Cardiac muscle cell (in vitro differentiated cells and primary cell): Measurements from ENCODE around the gene TTLL8. TPM values are rescaled to one million over a fixed set of nuclear protein-coding genes. Genes with fewer than 3 reads are reported as not detected.

Experiments
- DNase-seq, 2 donors: peaks; one replicate each; pipeline versions ENCODE4 v3.0.0 to v3.0.0-alpha.2; 2010 to 2017; ENCODE audit warnings: low read depth in 1 of 2, low spot score in 1 of 2
- H3K27ac ChIP-seq: fragments of 200-600 bp; sonication (generic); 2 replicates; pipeline ENCODE4 v1.5.1; 2016
- H3K27me3 ChIP-seq: fragments of 200-600 bp; sonication (generic); 2 replicates; pipeline ENCODE4 v1.6.0; 2016; ENCODE audit warnings: control low read depth
- H3K36me3 ChIP-seq: fragments of 200-600 bp; sonication (generic); 2 replicates; pipeline ENCODE4 v1.5.1; 2016; ENCODE audit warnings: control low read depth
- H3K4me1 ChIP-seq: fragments of 200-600 bp; sonication (generic); 2 replicates; pipeline ENCODE4 v1.8.1; 2017; ENCODE audit warnings: low read depth, mild to moderate bottlenecking, mixed run types
- H3K4me3 ChIP-seq: fragments of 200-600 bp; sonication (generic); 2 replicates; pipeline ENCODE4 v1.5.1; 2016; ENCODE audit warnings: mild to moderate bottlenecking
- H3K9me3 ChIP-seq: fragments of 200-600 bp; sonication (generic); 2 replicates; pipeline ENCODE4 v1.5.1; 2017; ENCODE audit warnings: low read depth, mild to moderate bottlenecking, control low read depth
- polyA plus RNA-seq: library from polyadenylated mRNA; unstranded; fragments of >200 nt; fragmentation: Nextera tagmentation; extraction: Ambion mirVana; gene quantifications from 2 replicates; pipeline ENCODE4 v1.2.1, GENCODE V29; 2016
- total RNA-seq: library from RNA; depleted of rRNA; stranded (reverse); fragments of >200 nt; gene quantifications from 2 replicates; pipeline ENCODE4 v1.2.3, GENCODE V29; 2016
- TF ChIP-seq, protein P1 (sequence below): IDR thresholded peaks from 2 replicates; pipeline ENCODE4 v1.5.1; 2012; ENCODE audit warnings: low read depth, mild to moderate bottlenecking, low read length

Gene TTLL8
- total and polyA plus RNA-seq, 2 experiments from 2014 or later: not detected

DNA sequence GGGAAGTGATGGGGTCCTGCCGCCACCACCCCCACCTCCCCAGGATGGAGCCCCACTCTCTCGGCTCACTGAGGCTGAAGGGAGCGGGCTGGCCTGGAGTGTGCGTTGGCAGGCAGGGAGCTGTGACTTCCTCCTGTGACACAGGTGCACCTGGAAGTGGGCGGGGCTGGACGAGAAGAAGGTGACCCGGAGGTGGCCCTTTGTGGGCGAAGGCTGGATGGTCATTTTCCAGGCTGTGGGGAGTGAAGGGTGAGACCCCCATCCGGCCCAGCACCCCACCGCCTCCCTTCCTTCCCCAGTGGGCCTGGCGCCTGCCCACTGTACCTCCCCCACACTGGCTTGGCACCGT is 60.9 kb downstream of the TTLL8 start:
- Histone ChIP-seq H3K4me1 (no peaks in the 10 kb centered on the region), H3K27ac (no peak overlapping the region), H3K36me3 (no peaks in the 10 kb centered on the region), H3K4me3 (no peak overlapping the region), H3K9me3 (no peaks in the 10 kb centered on the region), H3K27me3 (peaks cover 23% of the 10 kb centered on the region)
- no peak for DNase-seq
- TF ChIP-seq, protein P1, sequence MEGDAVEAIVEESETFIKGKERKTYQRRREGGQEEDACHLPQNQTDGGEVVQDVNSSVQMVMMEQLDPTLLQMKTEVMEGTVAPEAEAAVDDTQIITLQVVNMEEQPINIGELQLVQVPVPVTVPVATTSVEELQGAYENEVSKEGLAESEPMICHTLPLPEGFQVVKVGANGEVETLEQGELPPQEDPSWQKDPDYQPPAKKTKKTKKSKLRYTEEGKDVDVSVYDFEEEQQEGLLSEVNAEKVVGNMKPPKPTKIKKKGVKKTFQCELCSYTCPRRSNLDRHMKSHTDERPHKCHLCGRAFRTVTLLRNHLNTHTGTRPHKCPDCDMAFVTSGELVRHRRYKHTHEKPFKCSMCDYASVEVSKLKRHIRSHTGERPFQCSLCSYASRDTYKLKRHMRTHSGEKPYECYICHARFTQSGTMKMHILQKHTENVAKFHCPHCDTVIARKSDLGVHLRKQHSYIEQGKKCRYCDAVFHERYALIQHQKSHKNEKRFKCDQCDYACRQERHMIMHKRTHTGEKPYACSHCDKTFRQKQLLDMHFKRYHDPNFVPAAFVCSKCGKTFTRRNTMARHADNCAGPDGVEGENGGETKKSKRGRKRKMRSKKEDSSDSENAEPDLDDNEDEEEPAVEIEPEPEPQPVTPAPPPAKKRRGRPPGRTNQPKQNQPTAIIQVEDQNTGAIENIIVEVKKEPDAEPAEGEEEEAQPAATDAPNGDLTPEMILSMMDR: no peak

DNA sequence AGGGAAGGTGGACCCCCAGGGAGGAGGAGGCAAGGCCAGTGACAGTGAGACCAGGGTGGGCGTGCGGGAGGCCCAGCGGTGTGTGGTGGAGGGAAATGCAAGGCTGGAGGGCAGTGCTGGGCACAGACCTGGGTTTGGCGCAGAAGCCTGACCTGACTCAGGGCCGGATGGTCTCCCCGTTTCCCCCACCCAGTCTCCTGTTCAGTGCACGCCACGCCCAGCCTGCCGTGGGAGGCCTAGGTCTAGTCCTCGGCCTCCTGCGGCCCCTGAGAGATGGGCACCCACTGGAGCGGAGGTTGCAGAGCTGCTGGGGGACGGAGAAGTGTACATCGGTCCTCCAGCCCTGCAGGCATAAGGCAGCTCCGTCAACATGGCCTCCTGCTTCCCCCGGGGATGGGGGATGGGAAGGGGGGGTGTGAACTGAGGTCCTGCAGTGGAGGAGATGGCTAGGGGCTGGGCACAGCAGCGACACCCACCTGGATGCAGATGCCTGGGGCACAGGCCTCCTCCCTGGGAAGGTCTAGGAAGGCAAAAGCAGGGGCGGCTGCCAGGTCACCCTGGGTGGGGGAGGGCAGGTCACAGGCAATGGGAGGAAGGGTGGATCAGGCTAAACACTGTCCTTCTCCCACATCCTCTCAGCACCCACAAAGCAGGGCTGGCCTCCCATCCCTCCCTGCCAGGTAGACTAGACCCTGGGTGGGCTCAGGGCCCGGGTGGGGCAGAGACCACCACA is 61.4 kb downstream of the TTLL8 start:
- no peak for DNase-seq
- Histone ChIP-seq H3K27ac (no peak overlapping the region), H3K4me3 (no peak overlapping the region)

DNA sequence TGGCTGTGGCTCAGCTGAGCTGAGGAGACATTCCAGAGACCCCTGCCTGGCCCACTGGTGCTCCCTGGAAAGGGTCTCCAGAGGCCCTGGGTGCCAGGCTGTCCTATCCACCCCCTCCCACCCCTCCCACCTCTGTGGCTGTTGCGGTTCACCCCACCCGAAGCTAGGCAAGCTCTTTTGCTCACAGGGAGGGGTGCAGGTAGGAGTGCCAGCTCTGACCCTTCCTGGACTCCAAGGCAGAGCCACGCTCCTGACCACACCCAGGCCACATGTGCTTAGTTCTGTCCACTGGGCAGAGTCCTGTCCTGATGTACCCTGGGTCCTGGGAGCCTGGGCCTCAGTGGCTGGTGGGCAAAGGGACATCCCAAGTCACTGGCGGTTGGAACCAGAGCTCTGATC is 62.0 kb downstream of the TTLL8 start:
- H3K27me3 ChIP-seq: peaks cover 14% of the 10 kb centered on the region
- TF ChIP-seq, protein P1: no peak
- no peak overlapping the region for H3K27ac ChIP-seq
- H3K36me3 ChIP-seq: no peaks in the 10 kb centered on the region
- H3K4me3 ChIP-seq: no peak overlapping the region
- no peaks in the 10 kb centered on the region for H3K4me1 ChIP-seq
- H3K9me3 ChIP-seq: no peaks in the 10 kb centered on the region
- DNase-seq: no peak

More for the DNA sequence above, 61.4 kb downstream of the TTLL8 start:
- Histone ChIP-seq H3K27me3 (peaks cover 20% of the 10 kb centered on the region), H3K4me1 (no peaks in the 10 kb centered on the region), H3K36me3 (no peaks in the 10 kb centered on the region), H3K9me3 (no peaks in the 10 kb centered on the region)
- TF ChIP-seq, protein P1: no peak

DNA sequence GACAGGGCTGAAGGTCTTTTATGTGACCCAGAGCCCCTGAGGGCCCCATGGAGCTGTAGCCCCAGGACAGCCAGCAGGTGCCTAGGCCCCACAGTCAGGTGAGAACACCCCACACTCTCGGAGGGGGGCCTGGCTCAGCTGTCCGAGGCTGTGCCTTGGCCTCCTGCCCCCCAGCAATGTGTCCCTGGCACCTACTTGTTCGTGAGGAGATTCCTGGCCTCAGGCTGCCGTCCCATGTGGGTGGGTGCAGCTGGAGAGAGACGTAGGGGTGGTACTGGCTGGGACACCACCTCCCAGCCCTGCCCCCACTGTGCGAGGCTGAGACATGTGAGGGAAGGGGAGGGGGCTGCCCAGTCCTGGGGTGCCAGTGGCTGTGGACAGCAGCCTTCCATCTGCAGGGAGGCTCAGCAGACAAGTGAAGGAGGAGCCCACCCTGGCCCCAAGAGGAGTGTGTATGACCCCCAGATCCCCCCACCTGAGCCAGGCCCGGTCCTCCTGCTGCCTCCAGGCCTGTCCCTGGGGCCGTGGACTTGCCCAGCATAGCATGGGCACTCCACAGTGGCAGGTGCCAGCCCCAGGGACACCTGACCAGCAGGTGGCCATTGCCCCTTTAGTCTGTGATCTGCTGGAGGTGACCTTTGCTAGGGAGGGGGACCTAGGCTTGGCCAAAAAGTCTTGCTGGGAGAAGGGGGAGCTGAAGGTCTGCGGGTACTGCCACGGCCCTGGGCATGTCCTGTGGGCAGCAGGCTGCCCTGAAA is 62.6 kb downstream of the TTLL8 start:
- H3K27me3 ChIP-seq: peaks cover 9% of the 10 kb centered on the region

DNA sequence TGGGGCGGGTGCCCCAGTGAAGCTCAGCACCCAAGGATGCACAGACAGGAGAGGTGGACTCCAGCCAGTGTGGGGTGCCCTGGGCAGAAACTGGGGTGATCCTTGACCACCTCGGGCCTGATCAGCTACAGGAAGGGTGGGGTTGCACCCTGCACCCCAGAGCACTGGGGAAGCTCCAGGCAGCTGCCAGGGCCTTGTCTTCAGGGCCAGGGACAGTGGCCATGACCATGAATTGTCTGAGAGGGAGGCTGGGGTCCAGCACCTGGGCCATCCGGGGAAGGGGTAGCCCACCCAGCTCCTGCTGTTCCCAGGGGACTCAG is 63.1 kb downstream of the TTLL8 start:
- DNase-seq: no peak
- H3K27me3 ChIP-seq: peaks cover 4% of the 10 kb centered on the region
- TF ChIP-seq, protein P1: no peak
- no peaks in the 10 kb centered on the region for H3K4me1 ChIP-seq
- no peaks in the 10 kb centered on the region for H3K9me3 ChIP-seq
- no peaks in the 10 kb centered on the region for H3K36me3 ChIP-seq
- no peak overlapping the region for H3K27ac ChIP-seq
- H3K4me3 ChIP-seq: no peak overlapping the region

More for the DNA sequence above, 62.6 kb downstream of the TTLL8 start:
- Histone ChIP-seq H3K4me1 (no peaks in the 10 kb centered on the region), H3K9me3 (no peaks in the 10 kb centered on the region), H3K27ac (no peak overlapping the region), H3K4me3 (no peak overlapping the region), H3K36me3 (no peaks in the 10 kb centered on the region)
- DNase-seq: no peak
- TF ChIP-seq, protein P1: no peak
